Bronchial epithelial cell (primary cell): ENCODE results near the gene THOC6. TPM values are rescaled to one million over a fixed set of nuclear protein-coding genes. Genes with fewer than 3 reads are reported as not detected.

ENCODE experiments used
- DNase-seq: peaks from one replicate; pipeline ENCODE4 v3.0.0-alpha.2; 2010; ENCODE audit warnings: low read depth
- FAIRE-seq: peaks from 2 replicates; lab custom pipeline; 2011; peaks lifted over from hg19 to GRCh38; lab: Jason Lieb, UNC
- H3K27me3 ChIP-seq: 2 replicates; pipeline ENCODE4 v1.5.1; 2011; ENCODE audit warnings: low read length; ENCODE audit not compliant: control insufficient read depth, insufficient read depth
- H3K36me3 ChIP-seq: 2 replicates; pipeline ENCODE4 v1.5.1; 2011; ENCODE audit warnings: low read length; ENCODE audit not compliant: control insufficient read depth, insufficient read depth
- H3K4me3 ChIP-seq: 2 replicates; pipeline ENCODE4 v1.5.1; 2011; ENCODE audit warnings: mild to moderate bottlenecking, low read depth, low read length, control low read depth
- total RNA-seq: library from RNA; depleted of rRNA; stranded (reverse); fragments of >200 nt; gene quantifications from 2 replicates; pipeline ENCODE4 v1.2.1, GENCODE V29; 2014
- TF ChIP-seq, protein P1 (sequence below): IDR thresholded peaks from 2 replicates; pipeline ENCODE4 v1.5.1; 2011; ENCODE audit warnings: mild to moderate bottlenecking, moderate library complexity, low read length, control low read depth, inconsistent platforms; ENCODE audit not compliant: insufficient read depth, severe bottlenecking

Gene THOC6
- total RNA-seq, 1 donor from 2014 or later, result 28.4 TPM

DNA sequence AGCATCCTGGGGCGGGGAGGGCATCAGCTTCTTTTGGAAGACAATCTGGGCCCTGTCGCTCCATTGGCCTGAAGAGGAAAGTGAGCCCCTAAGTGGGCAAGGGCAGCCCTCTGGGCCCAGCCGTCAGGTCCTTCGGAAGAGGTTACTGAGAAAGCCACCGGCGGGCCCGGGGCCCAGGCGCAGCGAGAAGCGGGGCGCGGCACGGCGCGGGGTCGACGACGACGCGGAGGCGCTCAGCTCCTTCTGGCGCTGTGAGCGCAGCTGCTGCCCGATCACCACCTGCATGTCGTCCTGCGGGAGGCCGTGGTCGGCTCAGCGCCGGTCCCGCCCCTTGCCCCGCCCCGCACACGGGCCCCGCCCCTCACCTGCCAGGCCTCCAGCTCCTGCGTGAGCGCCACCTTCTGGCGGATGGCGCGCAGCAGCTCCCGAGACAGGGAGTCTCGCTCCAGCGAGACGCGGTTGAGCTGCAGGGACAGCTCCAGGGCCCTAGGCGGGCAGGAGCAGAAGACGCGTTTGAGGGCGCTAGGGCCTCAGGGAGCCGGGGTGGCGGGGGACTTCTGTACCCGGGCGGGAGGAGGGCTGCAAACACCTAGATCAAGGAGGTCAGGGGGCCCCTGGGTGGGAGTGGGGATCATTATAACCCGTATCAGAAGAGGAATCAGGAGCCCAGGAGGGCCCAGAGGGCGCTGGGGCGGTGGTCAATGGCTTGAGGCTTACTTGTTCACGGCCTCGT is 4.3 kb downstream of the THOC6 start:
- Histone ChIP-seq H3K4me3 (no peak overlapping the region), H3K27me3 (no peaks in the 10 kb centered on the region), H3K36me3 (peaks cover 19% of the 10 kb centered on the region)
- TF ChIP-seq, protein P1, sequence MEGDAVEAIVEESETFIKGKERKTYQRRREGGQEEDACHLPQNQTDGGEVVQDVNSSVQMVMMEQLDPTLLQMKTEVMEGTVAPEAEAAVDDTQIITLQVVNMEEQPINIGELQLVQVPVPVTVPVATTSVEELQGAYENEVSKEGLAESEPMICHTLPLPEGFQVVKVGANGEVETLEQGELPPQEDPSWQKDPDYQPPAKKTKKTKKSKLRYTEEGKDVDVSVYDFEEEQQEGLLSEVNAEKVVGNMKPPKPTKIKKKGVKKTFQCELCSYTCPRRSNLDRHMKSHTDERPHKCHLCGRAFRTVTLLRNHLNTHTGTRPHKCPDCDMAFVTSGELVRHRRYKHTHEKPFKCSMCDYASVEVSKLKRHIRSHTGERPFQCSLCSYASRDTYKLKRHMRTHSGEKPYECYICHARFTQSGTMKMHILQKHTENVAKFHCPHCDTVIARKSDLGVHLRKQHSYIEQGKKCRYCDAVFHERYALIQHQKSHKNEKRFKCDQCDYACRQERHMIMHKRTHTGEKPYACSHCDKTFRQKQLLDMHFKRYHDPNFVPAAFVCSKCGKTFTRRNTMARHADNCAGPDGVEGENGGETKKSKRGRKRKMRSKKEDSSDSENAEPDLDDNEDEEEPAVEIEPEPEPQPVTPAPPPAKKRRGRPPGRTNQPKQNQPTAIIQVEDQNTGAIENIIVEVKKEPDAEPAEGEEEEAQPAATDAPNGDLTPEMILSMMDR, result peak; percentile 90
- FAIRE-seq (no peak), DNase-seq (peak; percentile 68)

- TF ChIP-seq, protein P1, result no peak
- no peak overlapping the region for H3K4me3 ChIP-seq
- no peaks in the 10 kb centered on the region for H3K27me3 ChIP-seq
- peaks cover 19% of the 10 kb centered on the region for H3K36me3 ChIP-seq
- DNase-seq (no peak), FAIRE-seq (no peak)
Measured at GRCh38 chr16:3028716-3029319, 5.0 kb downstream of the THOC6 start.

DNA sequence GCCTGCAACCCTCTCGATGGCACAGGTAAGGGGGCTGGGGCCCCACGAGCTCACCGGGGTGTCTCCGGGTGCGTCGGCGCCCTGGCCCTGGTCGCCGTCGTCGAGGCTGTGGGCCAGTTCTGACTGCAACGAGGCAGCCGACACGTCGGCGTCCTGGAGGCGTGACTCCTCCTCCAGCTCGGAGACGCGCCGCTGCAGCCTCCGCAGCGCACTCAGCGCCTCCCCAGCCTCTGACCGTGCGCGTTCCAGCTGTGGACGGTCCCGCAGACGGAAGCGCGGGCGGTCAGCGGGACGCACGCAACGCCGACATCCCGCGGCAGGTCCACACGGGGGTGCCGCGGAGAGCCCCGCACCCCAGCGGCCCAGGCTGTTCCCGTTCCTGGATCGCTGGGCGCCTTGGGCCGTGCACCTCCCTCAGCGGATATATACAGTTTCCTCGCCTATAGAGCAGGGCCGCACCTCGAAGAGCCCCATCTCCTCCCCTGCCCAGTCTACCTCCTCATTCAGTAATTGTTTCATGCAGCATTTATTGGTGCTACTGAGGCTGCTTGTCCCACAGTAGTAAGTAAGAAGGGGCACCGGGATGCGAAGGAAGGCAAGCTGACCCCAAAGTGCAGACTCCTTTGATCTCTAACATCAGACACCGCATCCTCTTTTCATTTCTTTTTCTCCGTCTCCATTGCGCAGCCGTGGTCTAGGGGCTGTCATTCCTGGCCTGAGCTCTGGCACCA is 5.8 kb downstream of the THOC6 start:
- TF ChIP-seq, protein P1, result no peak
- peak overlapping the region; percentile 13 for H3K4me3 ChIP-seq
- H3K36me3 ChIP-seq, result peaks cover 20% of the 10 kb centered on the region
- FAIRE-seq (no peak), DNase-seq (peak; percentile 32)
- peaks cover 2% of the 10 kb centered on the region for H3K27me3 ChIP-seq

DNA sequence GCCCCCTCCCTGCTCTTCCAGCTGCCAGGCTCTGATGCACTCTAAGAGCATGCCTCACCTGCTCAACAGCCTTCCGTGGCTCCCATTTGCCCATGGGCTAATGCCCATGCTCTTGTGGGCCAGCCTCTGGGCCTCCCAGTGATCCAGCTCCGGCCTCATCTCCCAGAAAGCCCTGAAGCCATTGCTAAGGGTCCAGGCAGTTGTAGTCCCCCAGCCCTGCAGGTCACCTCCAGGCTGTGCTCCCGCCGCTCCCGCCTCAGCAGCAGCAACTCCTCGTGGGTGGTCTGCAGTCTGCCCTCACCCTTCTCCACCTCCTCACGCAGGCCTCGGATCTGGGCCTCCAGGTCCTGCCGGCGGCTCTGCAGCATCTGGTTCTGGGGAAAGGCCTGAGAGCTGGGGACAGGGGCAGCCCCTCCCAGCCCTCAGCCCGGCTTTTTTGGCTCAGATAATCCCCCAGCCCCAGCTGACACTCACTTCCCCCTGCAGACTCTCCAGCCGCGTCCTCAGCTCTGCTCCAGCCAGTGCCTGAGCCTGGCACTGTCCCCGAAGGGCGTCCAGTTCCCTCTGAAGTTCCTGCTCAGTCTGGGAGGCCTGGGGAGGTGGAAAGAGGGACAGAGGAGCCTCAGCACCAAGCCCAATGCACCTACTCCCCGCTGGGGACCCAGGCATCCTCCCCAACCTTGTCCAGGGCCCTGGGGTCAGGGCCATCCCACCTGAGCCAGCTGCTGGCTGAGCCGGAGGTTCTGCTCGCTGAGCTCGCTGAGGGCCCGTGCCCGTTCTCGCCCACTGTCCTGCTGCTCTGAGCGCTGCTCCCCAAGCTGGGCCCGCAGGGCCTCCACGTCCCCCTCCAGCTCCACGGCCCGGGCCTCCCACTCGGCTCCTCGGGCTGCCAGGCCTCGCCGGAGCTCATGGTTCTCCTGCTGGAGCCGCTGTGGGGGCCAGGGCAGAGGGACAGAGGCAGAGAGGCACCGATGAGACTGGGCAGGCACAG is 6.7 kb downstream of the THOC6 start:
- TF ChIP-seq, protein P1, result no peak
- Histone ChIP-seq H3K27me3 (peaks cover 4% of the 10 kb centered on the region), H3K4me3 (no peak overlapping the region), H3K36me3 (peaks cover 18% of the 10 kb centered on the region)
- DNase-seq (no peak), FAIRE-seq (no peak)

DNA sequence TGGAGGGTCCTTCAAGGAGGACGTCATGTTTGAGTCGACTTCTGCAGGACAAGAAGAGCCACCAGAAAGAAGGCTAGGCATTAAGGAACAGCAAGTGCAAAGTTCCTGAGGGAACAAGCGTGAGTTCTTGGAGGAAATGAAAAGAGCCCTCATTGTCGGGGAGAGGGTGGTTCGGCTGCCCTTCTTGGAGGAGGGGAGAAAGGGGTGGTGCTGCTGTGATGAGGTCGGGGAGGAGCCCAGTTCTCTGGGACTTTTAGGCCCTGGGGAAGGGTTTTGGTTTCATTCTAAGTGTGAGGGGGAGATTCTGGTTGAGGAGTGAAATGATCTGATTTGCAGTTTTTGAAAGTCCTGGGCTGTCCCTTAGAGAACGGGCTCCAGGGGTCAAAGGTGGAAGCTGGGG is 8.8 kb downstream of the THOC6 start:
- TF ChIP-seq, protein P1, result no peak
- Histone ChIP-seq H3K27me3 (peaks cover 10% of the 10 kb centered on the region), H3K36me3 (peaks cover 3% of the 10 kb centered on the region), H3K4me3 (no peak overlapping the region)
- FAIRE-seq (no peak), DNase-seq (no peak)
